OCI-LY7 (cell line): Measurements from ENCODE around the gene UGT1A6. TPM values are rescaled to one million over a fixed set of nuclear protein-coding genes. Genes with fewer than 3 reads are reported as not detected.

Experiments
- BruUV-seq: library from RNA; stranded (reverse); fragments of 400-500 nt; replicated peaks from 2 replicates; lab custom pipeline; 2021; lab: Mats Ljungman, UMichigan
- CTCF ChIA-PET: fragments of 300-600 bp; sonication (Branson Sonifier 250); formaldehyde crosslinking; loops from one replicate; lab custom pipeline; 2022; ENCODE audit warnings: antibody characterized with exemption; ENCODE audit not compliant: unreplicated experiment; lab: Charles Lee
- POLR2A ChIA-PET: fragments of 300-600 bp; sonication (Branson Sonifier 250); formaldehyde crosslinking; loops from one replicate; lab custom pipeline; 2022; ENCODE audit warnings: antibody characterized with exemption; lab: Charles Lee
- DNase-seq: peaks from one replicate; pipeline ENCODE4 v3.0.0-alpha.2; 2015; ENCODE audit warnings: low spot score
- H2AFZ ChIP-seq: fragments of 200-600 bp; sonication (generic), shearing (Covaris generic); 2 replicates; pipeline ENCODE4 v1.6.1; 2014; ENCODE audit warnings: mild to moderate bottlenecking, antibody characterized with exemption, low read length, moderate library complexity
- H3K27ac ChIP-seq: fragments of 200-600 bp; sonication (generic); 2 replicates; pipeline ENCODE4 v1.5.1; 2014; ENCODE audit warnings: mixed run types, low read depth, mild to moderate bottlenecking, moderate library complexity, low read length, inconsistent platforms; ENCODE audit not compliant: poor library complexity, severe bottlenecking
- H3K36me3 ChIP-seq: fragments of 200-600 bp; sonication (generic); 2 replicates; pipeline ENCODE4 v1.6.1; 2014; ENCODE audit warnings: mild to moderate bottlenecking, antibody characterized with exemption, low read length, moderate library complexity, mixed read lengths; ENCODE audit not compliant: insufficient read depth
- H3K4me1 ChIP-seq: fragments of 200-600 bp; sonication (generic); 2 replicates; pipeline ENCODE4 v1.5.1; 2014; ENCODE audit warnings: mild to moderate bottlenecking, low read length; ENCODE audit not compliant: insufficient read depth, poor library complexity, severe bottlenecking
- H3K4me2 ChIP-seq: fragments of 200-600 bp; sonication (generic); 2 replicates; pipeline ENCODE4 v1.6.1; 2014; ENCODE audit warnings: mild to moderate bottlenecking, low read length
- H3K4me3 ChIP-seq: fragments of 200-600 bp; sonication (generic); 2 replicates; pipeline ENCODE4 v1.5.1; 2014; ENCODE audit warnings: mild to moderate bottlenecking, low read depth, low read length; ENCODE audit not compliant: poor library complexity, severe bottlenecking
- H3K79me2 ChIP-seq: fragments of 200-600 bp; sonication (generic); 2 replicates; pipeline ENCODE4 v1.6.1; 2016; ENCODE audit warnings: low read depth, mild to moderate bottlenecking, low read length, moderate library complexity, mixed read lengths; ENCODE audit not compliant: insufficient read depth
- H3K9me2 ChIP-seq: fragments of 200-600 bp; sonication (generic); 2 replicates; pipeline ENCODE4 v1.6.1; 2016; ENCODE audit warnings: mild to moderate bottlenecking, low read length, mixed read lengths; ENCODE audit not compliant: insufficient read depth
- H3K9me3 ChIP-seq: fragments of 200-600 bp; sonication (generic); 2 replicates; pipeline ENCODE4 v1.6.1; 2014; ENCODE audit warnings: mild to moderate bottlenecking, mixed run types, low read length, mixed read lengths
- H4K20me1 ChIP-seq: fragments of 200-600 bp; sonication (generic); 2 replicates; pipeline ENCODE4 v1.6.1; 2014; ENCODE audit warnings: mild to moderate bottlenecking, antibody characterized with exemption, low read length, moderate library complexity, mixed read lengths; ENCODE audit not compliant: insufficient read depth
- EZH2phosphoT487 ChIP-seq: fragments of 200-600 bp; sonication (generic); IDR thresholded peaks from 2 replicates; pipeline ENCODE4 v1.6.1; 2018; ENCODE audit warnings: low read depth, borderline replicate concordance, mild to moderate bottlenecking, mixed run types, antibody characterized with exemption, low read length, moderate library complexity, mixed read lengths
- intact Hi-C: fragments of 100-400 bp; cut with micrococcal nuclease; formaldehyde crosslinking; loops from one replicate; pipeline ENCODE4 v1.10.0; 2022; ENCODE audit not compliant: unreplicated experiment
- total RNA-seq, 2 experiments: library from RNA; depleted of rRNA in 1 of 2; stranded (reverse); fragments of >200 nt in 1 of 2; shearing (Covaris generic) in 1 of 2; gene quantifications; 2 replicates each; pipeline ENCODE4 v1.2.3, GENCODE V29; 2014 to 2022
- TF ChIP-seq, protein P1 (sequence below): fragments of 200-600 bp; sonication (generic); conservative IDR thresholded peaks from 2 replicates; pipeline ENCODE4 v1.5.1; 2014; ENCODE audit warnings: mild to moderate bottlenecking, antibody characterized with exemption, low read length, moderate library complexity, mixed read lengths

Gene UGT1A6
- total RNA-seq, 2 experiments from 2014 or later = not detected

DNA sequence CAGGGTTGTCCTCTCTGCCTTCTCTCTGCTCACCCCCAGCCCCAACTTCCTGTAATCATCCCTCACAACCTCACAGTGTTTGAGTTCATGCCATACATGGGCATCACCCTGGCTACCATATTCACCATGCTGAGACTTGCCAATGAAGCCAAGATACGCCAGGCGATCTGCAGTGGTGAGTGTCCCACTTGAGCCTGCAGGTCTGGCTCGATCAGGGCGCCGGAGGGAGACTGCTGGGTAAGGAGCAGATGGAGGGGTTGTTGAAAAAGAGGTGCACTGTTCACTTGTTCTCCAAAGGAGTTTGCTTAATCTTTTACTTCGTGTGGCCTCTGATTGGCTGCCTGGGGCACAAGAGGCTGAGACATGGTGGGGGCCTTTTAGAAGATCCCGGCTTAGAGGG is 100.0 kb downstream of the UGT1A6 start:
- Histone ChIP-seq H3K27ac (no peak overlapping the region), H2AFZ (no peak overlapping the region), H3K9me3 (no peaks in the 10 kb centered on the region), H3K4me2 (no peak overlapping the region), H3K4me3 (no peak overlapping the region), H4K20me1 (no peaks in the 10 kb centered on the region), H3K9me2 (no peaks in the 10 kb centered on the region), H3K36me3 (no peaks in the 10 kb centered on the region), H3K79me2 (no peaks in the 10 kb centered on the region), H3K4me1 (no peaks in the 10 kb centered on the region)
- ChIA-PET CTCF (no interaction called here), POLR2A (no interaction called here)
- no peak for TF ChIP-seq EZH2phosphoT487
- TF ChIP-seq, protein P1, sequence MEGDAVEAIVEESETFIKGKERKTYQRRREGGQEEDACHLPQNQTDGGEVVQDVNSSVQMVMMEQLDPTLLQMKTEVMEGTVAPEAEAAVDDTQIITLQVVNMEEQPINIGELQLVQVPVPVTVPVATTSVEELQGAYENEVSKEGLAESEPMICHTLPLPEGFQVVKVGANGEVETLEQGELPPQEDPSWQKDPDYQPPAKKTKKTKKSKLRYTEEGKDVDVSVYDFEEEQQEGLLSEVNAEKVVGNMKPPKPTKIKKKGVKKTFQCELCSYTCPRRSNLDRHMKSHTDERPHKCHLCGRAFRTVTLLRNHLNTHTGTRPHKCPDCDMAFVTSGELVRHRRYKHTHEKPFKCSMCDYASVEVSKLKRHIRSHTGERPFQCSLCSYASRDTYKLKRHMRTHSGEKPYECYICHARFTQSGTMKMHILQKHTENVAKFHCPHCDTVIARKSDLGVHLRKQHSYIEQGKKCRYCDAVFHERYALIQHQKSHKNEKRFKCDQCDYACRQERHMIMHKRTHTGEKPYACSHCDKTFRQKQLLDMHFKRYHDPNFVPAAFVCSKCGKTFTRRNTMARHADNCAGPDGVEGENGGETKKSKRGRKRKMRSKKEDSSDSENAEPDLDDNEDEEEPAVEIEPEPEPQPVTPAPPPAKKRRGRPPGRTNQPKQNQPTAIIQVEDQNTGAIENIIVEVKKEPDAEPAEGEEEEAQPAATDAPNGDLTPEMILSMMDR = no peak
- BruUV-seq = no TSS peak
- intact Hi-C loops = no loop called here
- DNase-seq = no peak

DNA sequence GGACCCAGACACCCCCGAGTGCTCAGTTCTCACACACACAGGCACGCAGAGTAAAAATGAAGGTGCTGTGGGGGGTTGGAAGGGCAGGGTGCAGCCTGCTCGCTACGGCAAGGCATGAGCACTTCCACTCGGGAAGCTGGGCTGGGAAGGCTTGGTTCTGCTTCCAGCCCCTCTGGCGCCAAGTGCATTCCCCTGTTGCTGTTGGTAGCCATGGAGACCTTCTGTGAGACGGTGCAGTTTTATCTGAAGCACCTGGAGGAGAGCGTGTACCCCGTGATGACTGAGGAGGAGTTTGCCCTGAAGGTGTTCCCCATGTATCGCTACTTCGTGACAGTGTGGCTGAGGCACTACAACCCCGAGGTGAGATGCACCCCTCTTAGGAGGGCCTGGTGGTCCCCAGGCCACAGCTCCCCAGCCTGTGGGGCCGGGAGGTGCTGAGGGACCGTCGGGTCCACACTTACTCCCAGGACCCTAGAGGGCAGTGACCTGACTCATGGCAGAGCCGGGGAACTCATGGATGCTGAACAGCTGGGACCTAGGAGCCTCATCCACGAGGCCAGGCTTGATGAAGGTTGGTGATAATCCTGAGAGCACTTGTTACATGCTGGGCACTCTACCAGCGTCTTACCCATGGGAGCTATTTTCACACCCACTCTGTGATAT is 100.9 kb downstream of the UGT1A6 start:
- no peak for DNase-seq
- no peak overlapping the region for H3K4me3 ChIP-seq
- no peaks in the 10 kb centered on the region for H3K79me2 ChIP-seq
- no peaks in the 10 kb centered on the region for H3K9me2 ChIP-seq
- no peak for TF ChIP-seq EZH2phosphoT487
- H3K27ac ChIP-seq = no peak overlapping the region
- intact Hi-C loops = no loop called here
- H3K4me1 ChIP-seq = no peaks in the 10 kb centered on the region
- H3K9me3 ChIP-seq = no peaks in the 10 kb centered on the region
- no peak overlapping the region for H2AFZ ChIP-seq
- ChIA-PET POLR2A (no interaction called here), CTCF (interaction anchor here (0.6 kb wide), 1 partner anchor 1444 kb away, joined by 3 read pairs; no protein-coding TSS in a partner anchor)
- no peaks in the 10 kb centered on the region for H4K20me1 ChIP-seq
- no peak overlapping the region for H3K4me2 ChIP-seq
- H3K36me3 ChIP-seq = no peaks in the 10 kb centered on the region
- no TSS peak for BruUV-seq

DNA sequence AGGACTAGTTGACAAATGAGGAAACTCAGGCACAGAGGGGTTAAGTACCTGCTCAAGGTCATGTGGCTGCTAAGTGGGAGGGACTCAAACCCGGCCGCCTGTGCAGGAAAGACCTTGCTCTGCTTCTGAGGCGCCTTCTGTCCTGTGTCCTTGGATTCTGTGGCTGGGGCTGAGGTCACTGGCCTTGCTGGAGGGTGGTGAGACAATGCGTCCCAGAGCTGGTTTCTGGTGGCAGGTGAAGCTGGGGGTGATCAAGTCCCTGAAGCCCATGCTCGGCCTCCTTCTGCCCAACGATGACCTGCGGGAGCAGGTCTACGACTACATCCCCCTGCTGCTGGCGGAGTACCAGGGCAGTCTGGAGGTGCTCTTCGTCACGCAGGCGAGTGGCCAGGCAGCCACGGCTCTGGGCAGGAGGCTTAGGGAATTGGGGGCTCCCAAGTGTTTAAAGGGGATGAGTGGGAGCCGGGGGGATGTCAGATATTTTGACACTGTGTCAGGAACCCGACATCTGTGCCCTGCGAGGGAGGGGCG is 101.5 kb downstream of the UGT1A6 start:
- H4K20me1 ChIP-seq = no peaks in the 10 kb centered on the region
- intact Hi-C loops = no loop called here
- H3K4me1 ChIP-seq = no peaks in the 10 kb centered on the region
- BruUV-seq = no TSS peak
- no peak overlapping the region for H2AFZ ChIP-seq
- no peak overlapping the region for H3K4me2 ChIP-seq
- CTCF ChIA-PET = interaction anchor here (0.6 kb wide), 1 partner anchor 1445 kb away, joined by 3 read pairs; no protein-coding TSS in a partner anchor
- no peaks in the 10 kb centered on the region for H3K79me2 ChIP-seq
- no peak overlapping the region for H3K27ac ChIP-seq
- no peaks in the 10 kb centered on the region for H3K9me3 ChIP-seq
- H3K9me2 ChIP-seq = no peaks in the 10 kb centered on the region
- H3K4me3 ChIP-seq = no peak overlapping the region
- POLR2A ChIA-PET = no interaction called here
- no peak for DNase-seq
- no peak for TF ChIP-seq EZH2phosphoT487
- TF ChIP-seq, protein P1 = no peak
- H3K36me3 ChIP-seq = no peaks in the 10 kb centered on the region
